ENCODE data around the gene MPRIP. TPM values are rescaled to one million over a fixed set of nuclear protein-coding genes. Genes with fewer than 3 reads are reported as not detected.

Gene MPRIP
- total and polyA plus RNA-seq, 4 donors = 121 to 342 (median 175) TPM

GRCh38 chr17:17033466-17033865, 8.8 kb upstream of the MPRIP start:
- Histone ChIP-seq H3K9ac (ENCODE audit: insufficient read depth in 1 of 2, low read length in 2 of 2) (no peak overlapping the region), H3K4me3 (no peak overlapping the region), H3K27ac (ENCODE audit: low read depth in 1 of 2, low read length in 1 of 2) (no peak overlapping the region), H3K36me3 (ENCODE audit: control insufficient read depth in 4 of 4, insufficient read depth in 4 of 4, low read length in 4 of 4) (no peaks in the 10 kb centered on the region), H3K4me1 (ENCODE audit: control insufficient read depth in 5 of 5, insufficient read depth in 5 of 5, low read length in 5 of 5) (peaks cover 0 to 70% (median 18%) of the 10 kb centered on the region in 5 donors), H3K9me3 (ENCODE audit: control insufficient read depth in 4 of 4, insufficient read depth in 3 of 4, low read length in 3 of 4) (no peaks in the 10 kb centered on the region), H3K27me3 (ENCODE audit: control insufficient read depth in 3 of 3, insufficient read depth in 3 of 3, low read length in 2 of 3) (no peaks in the 10 kb centered on the region)
- DNase-seq (no peak), ATAC-seq (ENCODE audit: insufficient read depth, low FRiP score) (no peak)
- no peak for TF ChIP-seq CTCF (IDR thresholded peaks at IDR 0.05; ENCODE audit: control extremely low read depth, extremely low read depth)
- 89 to 90% methylated on average over 7 of the region's 7 CpGs for WGBS, 2 donors

GRCh38 chr17:17034026-17034425, 8.2 kb upstream of the MPRIP start:
- H3K9me3 ChIP-seq (ENCODE audit: control insufficient read depth in 4 of 4, insufficient read depth in 3 of 4, low read length in 3 of 4) = no peaks in the 10 kb centered on the region
- H3K9ac ChIP-seq (ENCODE audit: insufficient read depth in 1 of 2, low read length in 2 of 2) = peak overlapping the region in 1 of 2 donors; percentile 9
- H3K27me3 ChIP-seq (ENCODE audit: control insufficient read depth in 3 of 3, insufficient read depth in 3 of 3, low read length in 2 of 3) = no peaks in the 10 kb centered on the region
- no peak for ATAC-seq (ENCODE audit: insufficient read depth, low FRiP score)
- H3K4me3 ChIP-seq = no peak overlapping the region
- no peak for DNase-seq
- no peak overlapping the region for H3K27ac ChIP-seq (ENCODE audit: low read depth in 1 of 2, low read length in 1 of 2)
- peaks cover 0 to 66% (median 18%) of the 10 kb centered on the region in 5 donors for H3K4me1 ChIP-seq (ENCODE audit: control insufficient read depth in 5 of 5, insufficient read depth in 5 of 5, low read length in 5 of 5)
- no peak for TF ChIP-seq CTCF (IDR thresholded peaks at IDR 0.05; ENCODE audit: control extremely low read depth, extremely low read depth)
- H3K36me3 ChIP-seq (ENCODE audit: control insufficient read depth in 4 of 4, insufficient read depth in 4 of 4, low read length in 4 of 4) = no peaks in the 10 kb centered on the region

GRCh38 chr17:17034496-17035075, 7.7 kb upstream of the MPRIP start:
- Histone ChIP-seq H3K27me3 (ENCODE audit: control insufficient read depth in 3 of 3, insufficient read depth in 3 of 3, low read length in 2 of 3) (no peaks in the 10 kb centered on the region), H3K27ac (ENCODE audit: low read depth in 1 of 2, low read length in 1 of 2) (no peak overlapping the region), H3K36me3 (ENCODE audit: control insufficient read depth in 4 of 4, insufficient read depth in 4 of 4, low read length in 4 of 4) (no peaks in the 10 kb centered on the region), H3K9me3 (ENCODE audit: control insufficient read depth in 4 of 4, insufficient read depth in 3 of 4, low read length in 3 of 4) (no peaks in the 10 kb centered on the region), H3K4me3 (no peak overlapping the region), H3K4me1 (ENCODE audit: control insufficient read depth in 5 of 5, insufficient read depth in 5 of 5, low read length in 5 of 5) (peaks cover 0 to 60% (median 18%) of the 10 kb centered on the region in 5 donors), H3K9ac (ENCODE audit: insufficient read depth in 1 of 2, low read length in 2 of 2) (no peak overlapping the region)
- no peak for ATAC-seq (ENCODE audit: insufficient read depth, low FRiP score)
- DNase-seq = no peak
- TF ChIP-seq CTCF (IDR thresholded peaks at IDR 0.05; ENCODE audit: control extremely low read depth, extremely low read depth) = no peak

- peaks cover 0 to 55% (median 16%) of the 10 kb centered on the region in 5 donors for H3K4me1 ChIP-seq (ENCODE audit: control insufficient read depth in 5 of 5, insufficient read depth in 5 of 5, low read length in 5 of 5)
- TF ChIP-seq CTCF (IDR thresholded peaks at IDR 0.05; ENCODE audit: control extremely low read depth, extremely low read depth) = no peak
- H3K9me3 ChIP-seq (ENCODE audit: control insufficient read depth in 4 of 4, insufficient read depth in 3 of 4, low read length in 3 of 4) = no peaks in the 10 kb centered on the region
- H3K27me3 ChIP-seq (ENCODE audit: control insufficient read depth in 3 of 3, insufficient read depth in 3 of 3, low read length in 2 of 3) = no peaks in the 10 kb centered on the region
- WGBS, 2 donors = 60 to 73% methylated on average over 6 of the region's 6 CpGs
- no peak overlapping the region for H3K4me3 ChIP-seq
- no peaks in the 10 kb centered on the region for H3K36me3 ChIP-seq (ENCODE audit: control insufficient read depth in 4 of 4, insufficient read depth in 4 of 4, low read length in 4 of 4)
- H3K27ac ChIP-seq (ENCODE audit: low read depth in 1 of 2, low read length in 1 of 2) = peak overlapping the region in 1 of 2 donors; percentile 35
- no peak for DNase-seq
- no peak for ATAC-seq (ENCODE audit: insufficient read depth, low FRiP score)
- H3K9ac ChIP-seq (ENCODE audit: insufficient read depth in 1 of 2, low read length in 2 of 2) = no peak overlapping the region
Measured at GRCh38 chr17:17035490-17035889, 6.8 kb upstream of the MPRIP start.

Data from lung (tissue), 12 donors.